Measurements from ENCODE around the gene XAB2. TPM values are rescaled to one million over a fixed set of nuclear protein-coding genes. Genes with fewer than 3 reads are reported as not detected.

XAB2 gene
- total RNA-seq, 3 donors from 2014 or later: 28.7 to 39.2 (median 30.7) TPM

DNA sequence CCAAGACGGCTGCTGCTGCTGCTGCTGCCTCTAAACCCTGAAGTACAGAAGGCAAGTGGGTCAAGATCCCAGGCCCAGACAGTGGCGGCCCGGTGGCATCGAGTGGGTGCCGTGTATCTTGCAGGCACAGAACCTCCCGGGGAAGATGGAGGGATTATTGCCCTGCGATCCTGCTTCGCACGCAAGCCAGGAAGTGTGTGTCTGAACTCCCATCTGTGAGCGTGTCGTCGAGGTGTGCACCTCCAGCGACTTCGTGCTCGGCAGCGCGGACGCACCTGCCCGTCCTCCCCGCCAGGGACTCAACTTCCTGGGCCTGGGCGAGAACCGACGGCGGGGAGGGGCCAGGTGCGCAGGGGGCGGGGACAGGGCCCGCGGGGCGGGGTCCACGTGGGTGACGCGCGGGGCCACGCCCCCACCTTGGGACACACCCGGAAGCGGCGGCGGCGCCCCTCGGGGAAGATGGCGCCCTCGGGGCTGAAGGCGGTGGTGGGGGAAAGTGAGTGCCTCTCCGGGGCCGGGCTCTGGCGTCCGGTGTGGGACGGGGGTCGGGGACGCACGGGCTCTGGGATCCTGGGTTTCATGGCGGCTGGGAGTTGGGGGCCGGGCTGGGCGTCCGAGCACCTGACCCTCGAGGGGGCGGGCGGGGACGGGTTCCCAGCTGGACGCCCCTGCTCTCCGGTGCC is 7.5 kb upstream of the XAB2 start, which contains the start of gene STXBP2:
TSS of gene STXBP2 (plus strand) at position 420 of the 683 bp plus-strand sequence. CDS start at position 460, 40 bp downstream.
- ATAC-seq (peak; percentile 99), DNase-seq (peak; percentile 93 to 97 (median 95))
- peak within 1 kb of the TSS; percentile 81 for H3K4me3 ChIP-seq
- peak; percentile 31 for TF ChIP-seq CTCF (IDR thresholded peaks at IDR 0.05)
- peaks cover 6% of the 10 kb centered on the region for H3K4me1 ChIP-seq (ENCODE audit: low read depth)
- intact Hi-C loops (cut with DNase I, micrococcal nuclease): no loop called here
- H3K9me3 ChIP-seq: no peaks in the 10 kb centered on the region
- H3K36me3 ChIP-seq (ENCODE audit: low read depth): no peaks in the 10 kb centered on the region

- Histone ChIP-seq H3K36me3 (ENCODE audit: low read depth) (no peaks in the 10 kb centered on the region), H3K9me3 (no peaks in the 10 kb centered on the region), H3K4me1 (ENCODE audit: low read depth) (peaks cover 6% of the 10 kb centered on the region), H3K4me3 (no peak overlapping the region)
- intact Hi-C loops (cut with DNase I, micrococcal nuclease): no loop called here
- no peak for TF ChIP-seq CTCF (IDR thresholded peaks at IDR 0.05)
- ATAC-seq: no peak
- DNase-seq: no peak
Observed at GRCh38 chr19:7636317-7636690, 7.0 kb upstream of the XAB2 start.

DNA sequence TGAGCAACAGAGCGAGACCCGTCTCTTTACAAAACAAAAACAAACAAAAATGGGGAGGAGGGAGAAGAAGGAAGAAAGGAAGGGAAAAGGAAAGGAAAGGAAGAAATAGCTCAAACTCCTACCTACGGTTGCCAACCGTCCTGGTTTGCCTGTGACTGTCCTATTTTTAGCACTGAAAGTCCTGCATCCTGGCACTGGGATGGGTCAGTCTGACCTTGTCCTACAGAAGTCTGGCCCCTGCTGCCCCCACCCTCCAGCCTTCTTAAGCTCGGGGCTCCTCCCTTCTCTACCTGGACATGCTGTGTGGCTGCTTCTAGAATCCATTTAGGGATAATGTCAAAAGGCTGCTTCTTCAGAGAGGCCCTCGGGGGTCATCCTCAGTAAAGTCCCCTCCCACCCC is 6.3 kb upstream of the XAB2 start:
- intact Hi-C loops (cut with DNase I, micrococcal nuclease): no loop called here
- no peak for DNase-seq
- Histone ChIP-seq H3K9me3 (no peaks in the 10 kb centered on the region), H3K36me3 (ENCODE audit: low read depth) (no peaks in the 10 kb centered on the region), H3K4me3 (no peak overlapping the region), H3K4me1 (ENCODE audit: low read depth) (peaks cover 9% of the 10 kb centered on the region)
- TF ChIP-seq CTCF (IDR thresholded peaks at IDR 0.05): no peak
- ATAC-seq: no peak

DNA sequence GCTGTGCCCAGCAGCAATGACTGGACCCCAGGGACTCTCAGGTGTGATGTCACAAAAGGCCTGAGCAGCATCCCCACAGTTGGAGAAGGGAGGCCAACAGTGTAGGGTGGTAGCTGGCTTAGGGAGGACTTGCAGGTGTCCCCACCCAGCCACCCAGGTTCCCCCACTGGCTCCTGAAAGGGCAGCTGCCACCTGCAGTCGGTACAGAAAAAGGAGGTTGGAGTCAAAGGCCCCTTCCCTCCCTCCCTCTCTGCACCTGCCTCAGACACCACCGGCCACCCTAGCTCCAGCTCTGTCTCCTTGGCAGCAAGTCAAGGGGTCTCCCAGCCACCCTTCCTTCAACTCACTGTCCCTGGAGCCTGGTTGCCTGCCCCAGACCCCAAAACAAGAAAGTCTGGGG is 4.4 kb upstream of the XAB2 start, which contains the start of gene PCP2:
TSS of gene PCP2 (minus strand) at position 22 of the 400 bp plus-strand sequence. CDS start 262 bp downstream, outside the sequence.
- ATAC-seq: no peak
- TF ChIP-seq CTCF (IDR thresholded peaks at IDR 0.05): no peak
- no peak within 1 kb of the TSS for H3K4me3 ChIP-seq

GRCh38 chr19:7632340-7633203 is 3.2 kb upstream of the XAB2 start:
- peaks cover 4% of the 10 kb centered on the region for H3K36me3 ChIP-seq (ENCODE audit: low read depth)
- ATAC-seq (no peak), DNase-seq (no peak)
- no peaks in the 10 kb centered on the region for H3K9me3 ChIP-seq
- H3K4me1 ChIP-seq (ENCODE audit: low read depth): peaks cover 28% of the 10 kb centered on the region
- no peak overlapping the region for H3K4me3 ChIP-seq
- no peak for TF ChIP-seq CTCF (IDR thresholded peaks at IDR 0.05)
- intact Hi-C loops (cut with DNase I, micrococcal nuclease): no loop called here

More for the DNA sequence above, 4.4 kb upstream of the XAB2 start, which contains the start of gene PCP2:
- Histone ChIP-seq H3K4me1 (ENCODE audit: low read depth) (peaks cover 18% of the 10 kb centered on the region), H3K36me3 (ENCODE audit: low read depth) (peaks cover 4% of the 10 kb centered on the region), H3K9me3 (no peaks in the 10 kb centered on the region)
- intact Hi-C loops (cut with DNase I, micrococcal nuclease): no loop called here
- no peak for DNase-seq
